Left lung (tissue), 10 donors: ENCODE data around the gene ABHD17C. TPM values are rescaled to one million over a fixed set of nuclear protein-coding genes. Genes with fewer than 3 reads are reported as not detected.

Experiments
- ATAC-seq: fragments of 200-7000 bp; cut with Tn5 transposase; one replicate; pipeline ENCODE4 v1.9.1; 2020; ENCODE audit warnings: moderate library complexity
- DNase-seq, 4 donors: peaks; one replicate each; pipeline ENCODE4 v3.0.0-alpha.2; 2013 to 2020
- H3K27ac ChIP-seq, 2 donors: fragments of 200-600 bp; sonication (generic) in 1 of 2; one replicate each; pipeline versions ENCODE4 v1.5.0 to v1.8.0; 2020 to 2021
- H3K27me3 ChIP-seq, 2 donors: fragments of 200-600 bp; sonication (generic) in 1 of 2; one replicate each; pipeline versions ENCODE4 v1.5.0 to v1.8.0; 2020 to 2021
- H3K36me3 ChIP-seq, 2 donors: fragments of 200-600 bp; sonication (generic) in 1 of 2; one replicate each; pipeline versions ENCODE4 v1.5.0 to v1.8.0; 2020 to 2021
- H3K4me1 ChIP-seq, 2 donors: fragments of 200-600 bp; one replicate each; pipeline ENCODE4 v1.8.0; 2021
- H3K4me3 ChIP-seq, 2 donors: fragments of 200-600 bp; sonication (generic) in 1 of 2; one replicate each; pipeline versions ENCODE4 v1.5.0 to v1.8.0; 2020 to 2021; ENCODE audit warnings: mild to moderate bottlenecking in 1 of 2
- H3K9me3 ChIP-seq, 2 donors: fragments of 200-600 bp; sonication (generic) in 1 of 2; one replicate each; pipeline versions ENCODE4 v1.5.0 to v1.8.0; 2020 to 2021
- intact Hi-C, 2 donors: fragments of 100-400 bp; cut with DNase I; formaldehyde crosslinking; loops; one replicate each; pipeline versions ENCODE4 v1.11.2 to v1.14.2; 2022
- polyA plus RNA-seq, 6 donors: library from polyadenylated mRNA; unstranded; fragments of 120-200 nt; gene quantifications; one replicate each; pipeline ENCODE4 v1.2.1, GENCODE V29; 2013; ENCODE audit not compliant: insufficient read length in 6 of 6
- total RNA-seq, 2 donors: library from RNA; stranded (reverse); fragmentation: NEBNext Ultra II Directional; extraction: Animal tissue kit (Norgen Biotek cat#: 25700); gene quantifications; one replicate each; pipeline ENCODE4 v1.2.1, GENCODE V29; 2021
- TF ChIP-seq, protein P1 (sequence below), 2 donors: fragments of 200-600 bp; sonication (generic) in 1 of 2; IDR thresholded peaks; one replicate each; pipeline versions ENCODE4 v1.5.0 to v1.8.0; 2021; ENCODE audit warnings: antibody characterized with exemption in 2 of 2
- donor health status: DM: no; HTN: yes; CAD: no.
- donor health status: DM: no; HTN: no; CAD: no.

Gene ABHD17C
- total and polyA plus RNA-seq, 8 donors, result 23.7 to 34.3 (median 27.8) TPM

DNA sequence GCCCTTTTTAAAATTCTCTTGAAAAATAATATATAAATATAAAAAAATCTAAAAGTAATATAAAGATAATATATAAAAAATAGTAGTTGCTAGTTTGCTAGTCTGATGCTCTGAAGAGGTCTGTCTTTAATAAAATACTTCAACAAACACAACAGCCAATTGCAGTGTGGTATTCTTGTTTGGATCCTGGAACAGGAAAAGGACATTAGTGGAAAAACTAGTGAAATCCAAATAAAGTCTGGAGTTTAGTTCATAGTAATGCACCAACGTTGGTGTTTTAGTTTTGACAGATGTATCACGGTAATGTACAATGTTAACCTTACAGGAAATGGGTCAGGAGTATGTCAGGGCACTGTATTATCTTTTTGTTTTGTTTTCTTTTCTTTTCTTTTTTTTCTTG lies 58.1 kb downstream of the ABHD17C start:
- no peak for ATAC-seq
- TF ChIP-seq, protein P1, sequence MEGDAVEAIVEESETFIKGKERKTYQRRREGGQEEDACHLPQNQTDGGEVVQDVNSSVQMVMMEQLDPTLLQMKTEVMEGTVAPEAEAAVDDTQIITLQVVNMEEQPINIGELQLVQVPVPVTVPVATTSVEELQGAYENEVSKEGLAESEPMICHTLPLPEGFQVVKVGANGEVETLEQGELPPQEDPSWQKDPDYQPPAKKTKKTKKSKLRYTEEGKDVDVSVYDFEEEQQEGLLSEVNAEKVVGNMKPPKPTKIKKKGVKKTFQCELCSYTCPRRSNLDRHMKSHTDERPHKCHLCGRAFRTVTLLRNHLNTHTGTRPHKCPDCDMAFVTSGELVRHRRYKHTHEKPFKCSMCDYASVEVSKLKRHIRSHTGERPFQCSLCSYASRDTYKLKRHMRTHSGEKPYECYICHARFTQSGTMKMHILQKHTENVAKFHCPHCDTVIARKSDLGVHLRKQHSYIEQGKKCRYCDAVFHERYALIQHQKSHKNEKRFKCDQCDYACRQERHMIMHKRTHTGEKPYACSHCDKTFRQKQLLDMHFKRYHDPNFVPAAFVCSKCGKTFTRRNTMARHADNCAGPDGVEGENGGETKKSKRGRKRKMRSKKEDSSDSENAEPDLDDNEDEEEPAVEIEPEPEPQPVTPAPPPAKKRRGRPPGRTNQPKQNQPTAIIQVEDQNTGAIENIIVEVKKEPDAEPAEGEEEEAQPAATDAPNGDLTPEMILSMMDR (IDR thresholded peaks at IDR 0.05), result no peak

DNA sequence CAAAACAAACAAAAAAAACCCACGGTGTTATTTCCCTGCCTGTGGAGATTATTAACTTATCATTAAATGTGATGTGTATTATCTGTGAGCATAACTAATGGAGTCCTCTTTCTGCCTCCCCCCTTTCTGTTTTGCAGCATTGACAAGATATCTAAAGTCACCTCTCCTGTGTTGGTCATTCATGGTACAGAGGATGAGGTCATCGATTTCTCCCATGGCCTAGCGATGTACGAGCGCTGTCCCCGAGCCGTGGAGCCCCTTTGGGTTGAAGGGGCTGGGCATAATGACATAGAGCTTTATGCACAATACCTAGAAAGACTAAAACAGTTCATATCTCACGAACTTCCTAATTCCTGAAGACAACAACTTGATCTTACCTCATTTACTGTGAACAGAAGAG lies 58.9 kb downstream of the ABHD17C start:
- Histone ChIP-seq H3K4me3 (no peak overlapping the region), H3K27ac (no peak overlapping the region), H3K4me1 (peaks cover 0 to 17% of the 10 kb centered on the region in 2 donors), H3K27me3 (no peaks in the 10 kb centered on the region), H3K36me3 (peaks cover 0 to 39% of the 10 kb centered on the region in 2 donors), H3K9me3 (no peaks in the 10 kb centered on the region)
- TF ChIP-seq, protein P1 (IDR thresholded peaks at IDR 0.05), result no peak
- DNase-seq (no peak), ATAC-seq (no peak)
- intact Hi-C loops, result no loop called here

More for the DNA sequence above, 58.1 kb downstream of the ABHD17C start:
- Histone ChIP-seq H3K36me3 (peaks cover 0 to 39% of the 10 kb centered on the region in 2 donors), H3K27ac (no peak overlapping the region), H3K27me3 (no peaks in the 10 kb centered on the region), H3K4me1 (peaks cover 0 to 24% of the 10 kb centered on the region in 2 donors), H3K4me3 (no peak overlapping the region), H3K9me3 (no peaks in the 10 kb centered on the region)
- no peak for DNase-seq
- intact Hi-C loops, result no loop called here

DNA sequence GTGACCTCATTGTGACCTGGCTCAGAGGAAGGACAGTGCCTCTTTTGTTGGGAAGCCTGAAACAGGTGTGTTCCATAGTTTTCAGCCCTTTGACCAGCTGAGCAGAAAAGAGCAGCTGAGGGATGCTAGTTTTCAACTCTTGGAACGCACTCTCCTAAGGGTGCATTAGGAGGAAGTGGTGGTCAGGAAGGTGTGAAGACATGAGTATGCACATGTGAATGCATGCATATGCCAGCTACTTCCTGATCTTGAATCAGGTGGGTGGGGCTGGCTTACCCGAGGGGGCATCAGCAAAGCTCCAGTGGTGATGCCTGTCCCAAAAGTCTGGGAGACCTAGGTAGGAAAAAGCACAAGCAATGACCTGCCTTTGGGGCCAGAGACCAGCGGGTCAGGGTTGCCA lies 60.8 kb downstream of the ABHD17C start:
- Histone ChIP-seq H3K27ac (no peak overlapping the region), H3K27me3 (no peaks in the 10 kb centered on the region), H3K36me3 (peaks cover 0 to 24% of the 10 kb centered on the region in 2 donors), H3K4me1 (peaks cover 0 to 15% of the 10 kb centered on the region in 2 donors), H3K4me3 (no peak overlapping the region), H3K9me3 (no peaks in the 10 kb centered on the region)
- TF ChIP-seq, protein P1 (IDR thresholded peaks at IDR 0.05), result no peak
- ATAC-seq, result no peak
- intact Hi-C loops, result no loop called here
- DNase-seq, result no peak

DNA sequence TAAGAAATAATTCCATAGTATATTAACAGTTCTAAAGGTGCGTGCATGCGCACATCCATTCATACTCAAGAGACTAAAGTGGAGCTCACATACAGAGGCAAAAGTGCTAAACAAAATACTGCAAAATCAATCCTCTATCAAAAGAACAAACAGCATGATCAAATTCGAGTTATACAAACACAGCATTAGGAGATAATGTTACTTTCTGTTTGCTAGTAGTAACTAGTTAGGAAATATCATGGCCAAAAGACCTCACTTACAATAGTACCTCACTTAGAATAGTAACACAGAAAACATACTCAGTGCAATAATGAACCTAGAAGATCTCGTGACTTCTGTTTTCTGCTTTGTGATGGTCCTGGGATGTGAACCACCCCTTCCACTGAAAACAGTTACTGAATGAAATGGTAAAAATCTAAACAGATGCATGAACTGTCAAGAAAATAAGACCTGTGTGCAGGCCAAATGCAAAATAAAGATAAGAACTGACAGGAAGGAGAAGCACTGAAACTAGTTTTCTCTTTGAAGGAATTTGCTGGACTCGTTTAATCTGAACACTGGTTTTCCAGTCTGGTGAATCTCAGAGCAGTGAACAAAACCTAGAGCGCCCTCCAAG lies 63.1 kb downstream of the ABHD17C start:
- Histone ChIP-seq H3K36me3 (peaks cover 0 to 22% of the 10 kb centered on the region in 2 donors), H3K9me3 (no peaks in the 10 kb centered on the region), H3K27me3 (no peaks in the 10 kb centered on the region), H3K4me3 (no peak overlapping the region), H3K27ac (no peak overlapping the region), H3K4me1 (no peaks in the 10 kb centered on the region)
- intact Hi-C loops, result no loop called here
- no peak for ATAC-seq
- no peak for DNase-seq
- TF ChIP-seq, protein P1 (IDR thresholded peaks at IDR 0.05), result no peak

DNA sequence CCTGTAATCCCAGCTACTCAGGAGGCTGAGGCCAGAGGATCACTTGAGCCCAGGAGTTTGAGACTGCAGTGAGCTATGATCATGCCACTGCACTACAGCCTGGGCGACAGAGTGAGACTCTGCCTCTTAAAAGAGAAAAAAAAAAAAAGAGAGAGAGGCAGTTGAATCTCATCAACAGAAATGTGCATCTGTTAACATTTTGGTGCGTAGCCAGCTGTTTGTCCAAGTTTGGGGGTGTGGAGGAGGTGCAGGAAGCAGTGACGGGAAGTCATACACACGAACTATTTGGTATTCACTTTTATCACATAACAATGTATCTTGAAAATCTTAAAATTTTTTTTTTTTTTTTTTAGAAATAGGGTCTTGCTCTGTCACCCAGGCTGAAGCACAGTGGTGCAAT lies 65.8 kb downstream of the ABHD17C start:
- no peaks in the 10 kb centered on the region for H3K9me3 ChIP-seq
- intact Hi-C loops, result no loop called here

More for the DNA sequence above, 65.8 kb downstream of the ABHD17C start:
- H3K36me3 ChIP-seq, result peaks cover 0 to 4% of the 10 kb centered on the region in 2 donors
- H3K27me3 ChIP-seq, result no peaks in the 10 kb centered on the region
- H3K4me1 ChIP-seq, result no peaks in the 10 kb centered on the region
- no peak for ATAC-seq
- H3K27ac ChIP-seq, result no peak overlapping the region
- no peak overlapping the region for H3K4me3 ChIP-seq
- peak in 1 of 4 donors; percentile 24 for DNase-seq
- TF ChIP-seq, protein P1 (IDR thresholded peaks at IDR 0.05), result no peak
